Epithelial cell of proximal tubule (primary cell): ENCODE data around the gene PPP1R3F. TPM values are rescaled to one million over a fixed set of nuclear protein-coding genes. Genes with fewer than 3 reads are reported as not detected.
A peak's percentile ranks its signal among the peaks of the same experiment; 100 is the strongest.

Experiments used
- DNase-seq: peaks from one replicate; pipeline ENCODE4 v3.0.0-alpha.2; 2011; ENCODE audit warnings: low read depth
- H3K4me3 ChIP-seq: 2 replicates; pipeline ENCODE4 v1.5.1; 2011; ENCODE audit warnings: low read depth, mild to moderate bottlenecking, low read length
- CTCF ChIP-seq: conservative IDR thresholded peaks from 2 replicates; pipeline ENCODE4 v1.5.1; 2012; ENCODE audit warnings: low read depth, mild to moderate bottlenecking, low read length
- total RNA-seq: library from RNA; depleted of rRNA; stranded (reverse); fragments of >200 nt; gene quantifications from 2 replicates; pipeline ENCODE4 v1.2.3, GENCODE V29; 2015

Gene PPP1R3F
- 0.87 and 2.3 TPM in 2 replicates for total RNA-seq

GRCh38 chrX:49269767-49270248 is at the start of gene PPP1R3F:
Gene PPP1R3F (plus strand): TSS chrX:49269793. CDS start chrX:49269870, 77 bp downstream.
- no peak for DNase-seq
- peak within 1 kb of the TSS; percentile 66 for H3K4me3 ChIP-seq
- no peak for TF ChIP-seq CTCF

- DNase-seq: no peak
- no peak overlapping the region for H3K4me3 ChIP-seq
- no peak for TF ChIP-seq CTCF
Observed at GRCh38 chrX:49220100-49220499, 49.5 kb upstream of the PPP1R3F start.

- TF ChIP-seq CTCF: no peak
- no peak overlapping the region for H3K4me3 ChIP-seq
Observed at GRCh38 chrX:49221868-49222267, 47.7 kb upstream of the PPP1R3F start.

GRCh38 chrX:49225858-49226257 is 43.7 kb upstream of the PPP1R3F start:
- no peak for DNase-seq
- no peak for TF ChIP-seq CTCF

More at GRCh38 chrX:49221868-49222267, 47.7 kb upstream of the PPP1R3F start:
- no peak for DNase-seq

GRCh38 chrX:49226946-49227345 is 42.6 kb upstream of the PPP1R3F start:
- no peak overlapping the region for H3K4me3 ChIP-seq
- TF ChIP-seq CTCF: no peak
- DNase-seq: no peak

More at GRCh38 chrX:49225858-49226257, 43.7 kb upstream of the PPP1R3F start:
- H3K4me3 ChIP-seq: no peak overlapping the region

GRCh38 chrX:49227726-49228125 is 41.9 kb upstream of the PPP1R3F start:
- no peak for DNase-seq

More at GRCh38 chrX:49227726-49228125, 41.9 kb upstream of the PPP1R3F start:
- TF ChIP-seq CTCF: no peak
- H3K4me3 ChIP-seq: no peak overlapping the region
